Activated CD4-positive, alpha-beta T cell treated with anti-CD3 and anti-CD28 coated beads for 48 hours (primary cell): ENCODE results near the gene FBXO10.
"Not testable (repeated sequence)": the region's sequence is repeated elsewhere in the genome, so short reads cannot be mapped to it uniquely, and the experiment has no call there.

Experiments used
- DNase-seq: peaks from one replicate; pipeline ENCODE4 v3.0.0-alpha.2; 2020

FBXO10 gene

DNA sequence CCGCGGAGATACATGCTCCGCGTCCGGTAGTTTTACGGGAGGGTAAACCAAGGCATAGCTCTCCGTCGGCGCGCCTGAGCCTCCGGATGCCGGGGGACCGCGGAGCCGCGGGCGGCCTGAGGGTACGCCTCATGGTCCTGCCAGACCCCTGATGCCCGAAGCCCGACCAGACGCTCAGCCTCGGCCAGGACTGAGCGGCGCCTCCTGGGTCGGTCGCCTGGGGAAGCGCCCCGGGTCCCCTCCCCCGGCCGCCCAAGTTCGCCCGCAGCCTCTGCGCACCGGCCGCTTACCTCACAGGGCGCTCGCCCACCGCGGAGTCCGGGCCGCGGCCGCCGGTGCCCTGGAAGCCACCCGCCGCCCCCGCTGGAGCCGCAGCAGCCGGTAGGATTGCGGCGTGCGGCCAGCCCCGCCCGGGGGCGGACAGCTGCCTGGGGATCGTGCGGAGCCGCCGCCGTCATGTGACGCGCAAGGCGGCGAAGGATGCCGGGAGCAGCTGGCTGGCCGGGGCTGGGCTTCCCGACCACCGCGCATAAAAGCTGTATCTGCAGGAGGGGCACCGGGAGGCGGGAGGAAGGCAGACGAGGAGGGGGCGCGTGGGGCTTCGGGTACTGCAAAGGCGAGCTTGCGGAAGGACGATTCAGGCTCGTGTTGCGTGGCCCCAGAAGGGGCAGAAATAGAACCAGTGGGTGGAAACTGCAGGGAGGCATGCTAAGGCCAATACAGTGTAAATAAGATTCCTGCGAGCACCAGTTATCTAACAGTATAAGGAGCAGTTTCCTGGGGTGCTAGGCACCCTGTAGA lies at the start of gene FBXO10:
FBXO10 (minus strand) TSS at position 460 of the 801 bp plus-strand sequence. CDS start 34,612 bp downstream, outside the sequence.
- peak; percentile 50 for DNase-seq

DNA sequence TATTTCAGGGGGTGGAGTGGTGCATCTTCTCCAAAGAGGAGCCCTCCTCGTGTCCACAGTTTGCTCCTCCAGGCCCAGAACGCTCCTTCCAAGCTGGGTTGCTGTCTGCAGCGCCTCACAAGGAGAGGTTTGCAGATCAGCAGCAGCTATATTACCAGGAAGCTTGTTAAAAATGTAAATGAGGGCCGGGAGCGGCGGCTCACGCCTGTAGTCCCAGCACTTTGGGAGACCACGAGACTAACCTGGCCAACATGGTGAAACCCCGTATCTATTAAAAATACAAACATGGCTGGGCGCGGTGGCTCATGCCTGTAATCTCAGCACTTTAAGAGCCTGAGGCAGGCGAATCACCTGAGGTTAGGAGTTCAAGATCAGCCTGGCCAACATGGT lies 49.6 kb upstream of the FBXO10 start:
- no peak for DNase-seq

GRCh38 chr9:37625036-37625757 lies 49.0 kb upstream of the FBXO10 start:
- no peak for DNase-seq

GRCh38 chr9:37624073-37624472 lies 47.9 kb upstream of the FBXO10 start:
- DNase-seq, result no peak

DNA sequence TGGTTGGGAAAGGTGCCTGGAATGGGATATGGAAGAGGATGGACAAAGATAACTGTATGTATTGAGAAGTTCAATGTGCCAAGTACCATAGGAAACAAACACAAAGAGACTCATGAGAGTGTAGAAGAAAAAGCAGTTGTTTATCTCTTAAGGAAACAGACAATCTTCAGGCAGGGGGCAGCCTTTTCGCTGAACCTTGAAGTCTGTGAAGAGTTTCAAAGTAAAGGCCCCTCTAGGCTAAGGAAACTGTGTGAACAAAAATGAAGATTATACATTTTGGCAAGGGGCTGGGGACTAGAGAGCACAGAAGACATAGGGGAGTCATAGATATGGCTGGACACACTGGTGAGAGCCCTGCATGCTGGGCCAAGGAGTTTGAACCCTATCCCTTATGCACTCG lies 47.1 kb upstream of the FBXO10 start:
- DNase-seq, result no peak

DNA sequence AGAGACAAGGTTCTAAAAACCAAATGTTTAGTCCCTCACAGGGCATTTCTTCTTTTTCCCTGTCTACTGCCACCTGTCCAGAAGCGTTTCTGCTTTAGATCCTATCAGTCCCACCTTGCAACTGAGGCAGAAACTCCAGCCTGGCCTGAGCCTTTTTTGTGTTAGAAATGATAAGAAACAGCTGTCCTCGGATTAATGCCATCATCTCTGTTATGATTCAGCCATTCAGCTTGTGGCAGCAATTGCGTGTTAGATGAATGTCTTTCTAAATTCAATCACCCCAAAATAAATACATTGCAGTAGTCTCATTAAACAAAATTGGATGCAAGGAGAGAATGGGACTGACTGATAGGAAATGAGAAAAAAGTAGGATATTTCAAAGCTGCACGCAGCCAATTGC lies 46.3 kb upstream of the FBXO10 start:
- no peak for DNase-seq

GRCh38 chr9:37621273-37622121 lies 45.3 kb upstream of the FBXO10 start:
- DNase-seq, result no peak

DNA sequence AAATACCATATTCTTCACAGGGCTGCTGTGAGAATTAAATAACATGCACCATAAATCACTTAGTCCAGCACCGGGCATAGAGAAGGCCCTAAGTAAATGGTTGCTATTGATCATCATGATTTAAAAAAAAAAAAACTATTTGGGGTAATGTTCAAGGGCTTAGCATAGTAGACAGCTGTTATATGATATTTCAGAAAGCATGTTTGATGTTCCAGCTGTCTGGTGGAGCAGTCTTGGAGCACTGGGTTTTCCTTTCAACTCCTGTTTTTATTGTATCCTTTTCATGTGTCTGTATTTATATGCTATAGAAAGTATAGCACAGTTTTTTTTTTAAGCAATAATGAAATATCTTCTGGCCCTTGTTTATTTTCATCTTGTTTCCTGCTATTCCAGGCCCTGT lies 44.2 kb upstream of the FBXO10 start:
- no peak for DNase-seq

DNA sequence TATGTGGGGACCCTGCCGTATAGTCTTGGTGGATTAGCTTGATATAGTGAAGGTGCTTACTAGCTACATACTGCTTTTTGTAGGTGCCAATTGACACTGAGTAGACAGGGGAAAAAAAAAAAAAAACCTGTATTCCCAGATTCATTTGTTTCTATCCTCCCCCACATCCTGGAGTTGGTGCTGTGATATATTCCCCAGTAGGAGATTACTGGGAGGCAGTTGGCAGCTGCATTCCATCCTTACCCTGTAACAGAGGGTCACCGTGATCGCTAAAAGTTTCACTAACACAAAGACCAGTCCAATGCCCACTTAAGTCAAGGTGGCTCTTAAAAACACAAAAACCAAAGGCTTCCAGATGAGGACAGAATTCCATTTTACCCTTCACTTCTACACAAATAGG lies 43.6 kb upstream of the FBXO10 start:
- DNase-seq, result no peak

- DNase-seq, result no peak
Observed at GRCh38 chr9:37618817-37619216, 42.6 kb upstream of the FBXO10 start.

DNA sequence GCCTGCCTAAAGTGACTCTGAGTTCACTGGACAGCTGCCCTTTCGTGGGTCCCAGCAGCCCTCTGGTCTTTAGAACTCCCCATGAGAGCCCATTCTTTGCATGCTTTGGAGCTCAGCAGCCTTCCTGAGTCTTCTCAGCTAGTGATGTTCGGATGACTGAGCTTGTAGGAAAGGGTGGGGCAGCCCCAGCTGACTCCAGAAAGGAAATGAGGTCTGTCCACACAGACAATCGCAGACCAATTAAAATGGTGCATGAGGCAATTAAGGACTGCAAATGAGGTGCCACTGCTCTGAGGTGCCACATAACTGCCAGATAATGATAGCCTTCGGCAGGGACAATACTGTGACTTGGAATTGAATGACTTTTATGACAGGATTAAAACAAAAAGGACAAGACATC lies 41.7 kb upstream of the FBXO10 start:
- no peak for DNase-seq

GRCh38 chr9:37617161-37617560 lies 41.0 kb upstream of the FBXO10 start:
- no peak for DNase-seq

DNA sequence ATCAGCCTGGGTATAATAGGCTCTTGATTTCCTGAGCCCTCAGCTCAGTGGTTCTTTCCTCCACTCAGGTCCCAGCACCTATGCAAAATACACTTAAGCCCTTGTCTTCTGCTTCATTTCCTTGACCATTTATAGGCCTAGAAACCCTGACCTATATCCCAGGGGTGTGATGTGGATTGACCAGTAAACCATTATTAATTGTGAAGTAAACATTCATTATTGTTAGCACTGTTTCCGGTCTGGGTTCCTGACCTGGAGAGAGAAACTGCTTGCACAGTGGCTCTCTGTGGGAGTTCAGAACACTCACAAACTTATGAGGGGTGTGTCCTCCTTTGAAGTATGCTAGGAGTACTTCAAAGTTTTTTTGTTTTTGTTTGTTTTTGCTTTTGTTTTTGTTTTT lies 35.8 kb upstream of the FBXO10 start:
- DNase-seq, result no peak

DNA sequence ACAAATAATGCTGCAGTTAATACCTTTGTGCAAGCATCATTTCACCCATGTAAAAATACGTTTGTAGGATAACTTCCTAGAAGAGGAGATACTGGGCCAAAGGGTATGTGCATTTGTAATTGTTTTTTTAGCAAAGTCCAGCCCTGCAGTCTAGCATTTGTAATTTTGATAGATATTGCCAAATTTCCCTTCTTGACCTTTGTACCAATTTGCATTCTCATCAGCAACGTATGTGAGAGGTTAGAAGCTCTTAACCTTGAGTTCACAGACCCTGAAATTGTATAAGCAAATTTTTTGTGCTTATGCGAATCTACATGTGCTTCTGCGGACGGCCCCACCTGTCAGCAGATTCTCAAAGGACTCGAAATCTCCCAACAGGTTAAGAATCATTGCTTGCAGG lies 34.8 kb upstream of the FBXO10 start:
- no peak for DNase-seq

GRCh38 chr9:37609735-37610397 lies 33.7 kb upstream of the FBXO10 start:
- DNase-seq, result no peak

- no peak for DNase-seq
Observed at GRCh38 chr9:37608250-37608649, 32.1 kb upstream of the FBXO10 start.

DNA sequence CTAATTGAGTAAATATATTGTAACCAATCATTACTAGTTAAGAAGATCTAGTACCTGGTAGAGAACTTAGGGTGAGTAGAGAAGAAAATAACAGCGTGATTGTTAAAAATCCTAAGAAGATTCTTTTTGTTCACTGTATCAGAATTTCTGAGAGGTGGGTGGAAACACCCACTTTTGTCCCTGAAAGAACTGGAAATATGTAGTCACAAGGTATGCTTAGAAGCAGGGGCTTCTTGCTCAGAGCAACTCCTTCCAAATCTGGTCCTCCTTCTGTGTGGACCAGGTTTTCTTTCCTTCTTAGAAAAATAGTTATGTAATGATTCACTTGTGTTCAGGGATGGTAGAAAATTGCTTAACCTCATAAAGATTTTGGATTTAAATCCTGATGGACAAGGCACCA lies 28.1 kb upstream of the FBXO10 start:
- DNase-seq, result no peak

DNA sequence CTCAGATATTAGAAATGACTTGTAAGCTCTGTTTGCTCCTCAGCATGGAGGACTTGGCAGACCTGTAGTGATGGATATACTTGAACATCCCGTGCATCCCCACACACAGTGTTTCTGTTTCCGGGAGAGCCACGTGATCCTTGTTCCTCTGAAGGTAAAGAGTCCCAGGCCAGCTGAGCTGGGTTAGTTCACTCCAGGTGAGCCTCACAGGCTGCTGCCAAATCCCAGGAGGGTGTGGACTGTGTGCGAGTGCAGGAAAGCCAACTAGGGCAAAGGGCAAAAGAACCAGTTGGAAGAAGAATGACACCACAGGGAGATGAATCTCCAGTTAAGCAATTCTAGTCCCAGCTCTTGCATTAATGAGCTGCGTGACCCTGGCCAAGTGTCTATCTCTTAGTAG lies 26.6 kb upstream of the FBXO10 start:
- no peak for DNase-seq

- not testable (repeated sequence) for DNase-seq
Observed at GRCh38 chr9:37602061-37602460, 25.9 kb upstream of the FBXO10 start.

DNA sequence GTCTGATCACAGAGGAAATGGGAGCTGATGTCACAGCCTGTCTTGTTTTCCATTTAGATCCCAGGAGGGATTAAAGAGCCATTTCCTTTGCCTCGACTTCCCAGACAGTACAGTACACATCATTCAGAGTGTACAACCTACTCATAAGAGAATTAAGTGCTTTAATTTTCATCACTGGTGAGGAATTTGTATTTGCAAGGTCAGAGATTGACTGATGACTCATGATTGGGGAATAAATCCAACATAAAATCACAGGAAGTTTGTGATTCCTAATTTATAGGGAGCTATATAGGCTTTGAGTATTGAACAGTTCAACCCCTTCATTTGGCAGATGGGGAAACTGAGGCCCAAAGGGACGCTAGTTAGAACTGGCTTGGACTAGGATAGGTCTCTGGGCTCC lies 20.3 kb upstream of the FBXO10 start:
- no peak for DNase-seq

GRCh38 chr9:37593883-37594448 lies 17.8 kb upstream of the FBXO10 start:
- no peak for DNase-seq

DNA sequence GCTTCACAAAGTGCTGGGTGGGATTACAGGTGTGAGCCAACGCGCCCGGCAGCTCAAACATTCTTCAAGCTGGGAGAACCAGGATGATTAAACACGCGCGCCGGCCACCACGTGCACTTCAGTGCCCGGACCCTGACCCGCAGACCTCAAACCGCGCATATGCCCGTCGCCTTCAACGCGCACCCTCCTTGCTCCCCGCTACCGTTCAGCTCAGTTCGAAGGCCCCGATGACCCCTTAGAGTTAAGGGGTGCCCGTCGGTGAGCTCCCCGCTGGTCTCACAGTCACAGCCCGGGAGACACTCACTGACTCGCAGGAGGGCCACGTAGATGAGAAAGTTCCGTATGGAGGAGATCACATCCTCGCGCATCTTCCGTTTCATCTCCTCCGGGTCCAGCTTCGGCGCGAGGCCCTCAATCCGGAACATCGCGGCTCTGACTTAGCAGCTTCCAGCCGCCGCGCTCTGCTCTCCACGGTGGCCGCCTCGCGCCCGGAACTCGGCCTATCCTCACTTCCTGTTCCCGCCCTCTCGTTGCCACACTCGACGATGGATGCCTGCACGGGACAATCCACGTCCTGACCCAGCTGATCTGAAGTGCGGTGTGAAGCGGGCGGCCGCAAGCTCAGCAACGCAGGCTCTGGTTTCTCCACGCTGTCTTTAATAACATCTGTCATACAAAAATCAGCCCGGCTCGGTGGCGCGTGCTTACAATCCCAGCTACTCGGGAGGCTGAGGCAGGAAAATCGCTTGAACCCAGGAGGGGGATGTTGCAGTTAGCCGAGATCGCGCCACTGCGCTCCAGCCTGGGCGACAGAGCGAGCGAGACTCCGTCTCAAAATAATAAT lies 16.1 kb upstream of the FBXO10 start, which contains the start of gene TOMM5:
TOMM5 (minus strand) TSS at position 490 of the 844 bp plus-strand sequence; CDS start at position 425, 65 bp downstream.
- peak; percentile 96 for DNase-seq
